Naive thymus-derived CD4-positive, alpha-beta T cell (primary cell): ENCODE measurements around the gene ADM2. TPM values are rescaled to one million over a fixed set of nuclear protein-coding genes. Genes with fewer than 3 reads are reported as not detected.

Source experiments
- ATAC-seq: fragments of 150-1000 bp; cut with Tn5 transposase; 2 replicates; pipeline ENCODE4 v1.10.0; 2021; ENCODE audit warnings: mild to moderate bottlenecking, moderate library complexity
- CTCF ChIA-PET: fragments of 350-600 bp; sonication (Branson Sonifier 250); formaldehyde crosslinking; loops from one replicate; lab custom pipeline; 2021; ENCODE audit warnings: antibody characterized with exemption; lab: Charles Lee
- POLR2A ChIA-PET: fragments of 350-600 bp; sonication (Branson Sonifier 250); formaldehyde crosslinking; loops from one replicate; lab custom pipeline; 2021; ENCODE audit warnings: antibody characterized with exemption, inconsistent platforms; lab: Charles Lee
- DNase-seq, 9 donors: peaks; one replicate each; pipeline versions ENCODE4 v3.0.0 to v3.0.0-alpha.2; 2020 to 2022; ENCODE audit warnings: mixed read lengths in 1 of 9
- H3K27ac ChIP-seq: one replicate; pipeline ENCODE4 v1.7.0; 2013; ENCODE audit warnings: mild to moderate bottlenecking, low read depth, low read length, moderate library complexity
- H3K27me3 ChIP-seq, 2 donors: one replicate each; pipeline ENCODE4 v1.7.0; 2013; ENCODE audit warnings: low read length in 2 of 2, mild to moderate bottlenecking in 2 of 2, moderate library complexity in 2 of 2; ENCODE audit not compliant: control insufficient read depth in 2 of 2, insufficient read depth in 2 of 2
- H3K36me3 ChIP-seq, 3 experiments: 1 replicate in 2 of 3; 2 replicates in 1 of 3; pipeline ENCODE4 v1.7.0; 2013; ENCODE audit warnings: low read length in 3 of 3, mild to moderate bottlenecking in 3 of 3, moderate library complexity in 1 of 3; ENCODE audit not compliant: insufficient read depth in 3 of 3, control insufficient read depth in 2 of 3
- H3K4me1 ChIP-seq, 2 donors: one replicate each; pipeline ENCODE4 v1.7.0; 2013; ENCODE audit warnings: low read length in 2 of 2, mild to moderate bottlenecking in 2 of 2, moderate library complexity in 1 of 2; ENCODE audit not compliant: control insufficient read depth in 2 of 2, insufficient read depth in 2 of 2
- H3K4me3 ChIP-seq: 2 replicates; pipeline ENCODE4 v1.7.0; 2013; ENCODE audit warnings: mild to moderate bottlenecking, low read length
- H3K9me3 ChIP-seq, 3 experiments: 1 replicate in 2 of 3; 2 replicates in 1 of 3; pipeline ENCODE4 v1.7.0; 2013; ENCODE audit warnings: low read length in 3 of 3; ENCODE audit not compliant: control insufficient read depth in 2 of 3
- H3K27ac Mint-ChIP-seq, 9 donors: one replicate each; pipeline ENCODE4 v1.8.0; 2020 to 2022; ENCODE audit warnings: mixed read lengths in 9 of 9, mild to moderate bottlenecking in 8 of 9, moderate library complexity in 5 of 9, inconsistent platforms in 2 of 9
- H3K27me3 Mint-ChIP-seq, 5 donors: one replicate each; pipeline ENCODE4 v1.8.0; 2021 to 2022; ENCODE audit warnings: mixed read lengths in 5 of 5, mild to moderate bottlenecking in 1 of 5
- H3K36me3 Mint-ChIP-seq, 5 donors: one replicate each; pipeline ENCODE4 v1.8.0; 2020 to 2022; ENCODE audit warnings: mixed read lengths in 5 of 5, mild to moderate bottlenecking in 3 of 5, inconsistent platforms in 1 of 5
- H3K4me1 Mint-ChIP-seq, 7 donors: one replicate each; pipeline ENCODE4 v1.8.0; 2020 to 2022; ENCODE audit warnings: mixed read lengths in 7 of 7, mild to moderate bottlenecking in 3 of 7, inconsistent platforms in 1 of 7
- H3K4me3 Mint-ChIP-seq, 10 donors: one replicate each; pipeline ENCODE4 v1.8.0; 2020 to 2022; ENCODE audit warnings: mild to moderate bottlenecking in 10 of 10, mixed read lengths in 10 of 10, moderate library complexity in 6 of 10, inconsistent platforms in 2 of 10
- H3K9me3 Mint-ChIP-seq, 11 donors: one replicate each; pipeline ENCODE4 v1.8.0; 2020 to 2022; ENCODE audit warnings: mixed read lengths in 11 of 11, mild to moderate bottlenecking in 4 of 11, inconsistent platforms in 1 of 11, moderate library complexity in 1 of 11
- intact Hi-C, 2 donors: fragments of 100-400 bp; cut with micrococcal nuclease; formaldehyde crosslinking; loops; one replicate each; pipeline ENCODE4 v1.15.1; 2023
- polyA plus RNA-seq, 2 donors: library from polyadenylated mRNA; unstranded; fragments of 300-500 nt; fragmentation: Illumina TruSeq; gene quantifications; one replicate each; pipeline ENCODE4 v1.2.3, GENCODE V29; 2021
- total RNA-seq, 6 experiments: library from RNA in 5 of 6; stranded (reverse) in 5 of 6; gene quantifications; 1 replicate in 5 of 6; 2 replicates in 1 of 6; pipeline ENCODE4 v1.2.3 and lab custom pipeline; 2021 to 2026

Gene ADM2
- total and polyA plus RNA-seq, 7 experiments from 2014 or later, result 0.24 to 4.5 (median 3.7) TPM

- peaks cover 0 to 37% (median 4%) of the 10 kb centered on the region in 3 experiments for H3K36me3 ChIP-seq
- H3K27ac Mint-ChIP-seq, result peak overlapping the region; percentile 88 to 99 (median 93)
- peak overlapping the region; percentile 65 for H3K4me3 ChIP-seq
- intact Hi-C loops, result loop anchor here (1.0 to 10.0 kb wide), 12 partner anchors 11 to 196 kb away; partner anchors contain the start of genes PPP6R2 (in 2 of the 2), SCO2 (in 2 of the 2), ADM2 (in 1 of the 2) and LMF2 (in 1 of the 2)
- CTCF ChIA-PET, result interaction anchor here (0.5 to 4.0 kb wide), 7 partner anchors 10 to 151 kb away, joined by 3 to 18 read pairs (median 6); partner anchors contain the start of genes LMF2, NCAPH2 and SCO2
- H3K27me3 ChIP-seq, result no peaks in the 10 kb centered on the region
- no peaks in the 10 kb centered on the region for H3K9me3 ChIP-seq
- peaks cover 0 to 15% (median 7%) of the 10 kb centered on the region in 5 donors for H3K36me3 Mint-ChIP-seq
- no peak for ATAC-seq
- DNase-seq, result no peak
- POLR2A ChIA-PET, result interaction anchor here (0.7 to 3.6 kb wide), 18 partner anchors 10 to 218 kb away, joined by 3 to 19 read pairs (median 5); partner anchors contain the start of genes ADM2, LMF2, NCAPH2 and SCO2
- peaks cover 53 to 60% of the 10 kb centered on the region in 2 donors for H3K4me1 ChIP-seq
- no peaks in the 10 kb centered on the region for H3K27me3 Mint-ChIP-seq
- H3K9me3 Mint-ChIP-seq, result no peaks in the 10 kb centered on the region
- peak overlapping the region; percentile 76 to 100 (median 90) for H3K4me3 Mint-ChIP-seq
- peaks cover 45 to 71% (median 65%) of the 10 kb centered on the region in 7 donors for H3K4me1 Mint-ChIP-seq
- peak overlapping the region; percentile 90 for H3K27ac ChIP-seq
These were observed 10.9 kb upstream of the ADM2 start for GRCh38 chr22:50470491-50470890.

GRCh38 chr22:50471197-50471847 is 10.0 kb upstream of the ADM2 start:
- ChIA-PET POLR2A (interaction anchor here (0.9 to 3.6 kb wide), 11 partner anchors 12 to 150 kb away, joined by 3 to 19 read pairs (median 9); partner anchors contain the start of genes LMF2, NCAPH2 and SCO2), CTCF (interaction anchor here (2.2 to 4.0 kb wide), 2 partner anchors 37 to 54 kb away, joined by 7 to 18 read pairs; partner anchors contain the start of genes LMF2, NCAPH2 and SCO2)
- Histone ChIP-seq H3K4me1 (peaks cover 53 to 60% of the 10 kb centered on the region in 2 donors), H3K9me3 (no peaks in the 10 kb centered on the region), H3K27ac (peak overlapping the region; percentile 90), H3K36me3 (peaks cover 0 to 29% (median 4%) of the 10 kb centered on the region in 3 experiments), H3K4me3 (peak overlapping the region; percentile 65), H3K27me3 (no peaks in the 10 kb centered on the region)
- Mint-ChIP-seq H3K36me3 (peaks cover 0 to 15% (median 7%) of the 10 kb centered on the region in 5 donors), H3K9me3 (no peaks in the 10 kb centered on the region), H3K4me1 (peaks cover 45 to 73% (median 66%) of the 10 kb centered on the region in 7 donors), H3K27ac (peak overlapping the region; percentile 88 to 99 (median 93)), H3K4me3 (peak overlapping the region; percentile 76 to 100 (median 94)), H3K27me3 (no peaks in the 10 kb centered on the region)
- intact Hi-C loops, result loop anchor here (2.0 to 10.0 kb wide), 6 partner anchors 15 to 197 kb away; partner anchors contain the start of genes MAPK11 (in 1 of the 2), PPP6R2 (in 1 of the 2), SCO2 (in 1 of the 2) and SYCE3 (in 1 of the 2)
- ATAC-seq (no peak), DNase-seq (no peak)

GRCh38 chr22:50471962-50472361 is 9.4 kb upstream of the ADM2 start:
- ATAC-seq (no peak), DNase-seq (no peak)
- peaks cover 0 to 22% (median 0%) of the 10 kb centered on the region in 3 experiments for H3K36me3 ChIP-seq
- H3K36me3 Mint-ChIP-seq, result peaks cover 0 to 11% (median 3%) of the 10 kb centered on the region in 5 donors
- H3K4me3 Mint-ChIP-seq, result peak overlapping the region; percentile 65 to 100 (median 94)
- peak overlapping the region; percentile 90 for H3K27ac ChIP-seq
- intact Hi-C loops, result loop anchor here (2.0 to 10.0 kb wide), 6 partner anchors 15 to 197 kb away; partner anchors contain the start of genes MAPK11 (in 1 of the 2), PPP6R2 (in 1 of the 2), SCO2 (in 1 of the 2) and SYCE3 (in 1 of the 2)
- H3K9me3 Mint-ChIP-seq, result no peaks in the 10 kb centered on the region
- H3K4me3 ChIP-seq, result peak overlapping the region; percentile 11
- no peaks in the 10 kb centered on the region for H3K27me3 ChIP-seq
- H3K27ac Mint-ChIP-seq, result peak overlapping the region; percentile 85 to 97 (median 93)
- H3K4me1 ChIP-seq, result peaks cover 53 to 60% of the 10 kb centered on the region in 2 donors
- CTCF ChIA-PET, result interaction anchor here (1.3 to 4.0 kb wide), 2 partner anchors 53 to 221 kb away, joined by 4 to 18 read pairs; partner anchors contain the start of genes HDAC10 and SCO2
- no peaks in the 10 kb centered on the region for H3K9me3 ChIP-seq
- POLR2A ChIA-PET, result interaction anchor here (1.0 to 3.0 kb wide), 5 partner anchors 26 to 150 kb away, joined by 4 to 15 read pairs (median 10); partner anchors contain the start of genes LMF2, NCAPH2 and SCO2
- peaks cover 40 to 72% (median 62%) of the 10 kb centered on the region in 7 donors for H3K4me1 Mint-ChIP-seq
- H3K27me3 Mint-ChIP-seq, result peaks cover 0 to under 1% (median 0%) of the 10 kb centered on the region in 5 donors

- Histone ChIP-seq H3K4me3 (peak overlapping the region; percentile 72), H3K27ac (peak overlapping the region; percentile 90), H3K9me3 (no peaks in the 10 kb centered on the region), H3K36me3 (peaks cover 0 to 12% (median 0%) of the 10 kb centered on the region in 3 experiments), H3K27me3 (no peaks in the 10 kb centered on the region), H3K4me1 (peaks cover 53 to 58% of the 10 kb centered on the region in 2 donors)
- intact Hi-C loops, result loop anchor here in 1 of 2 donors (1.0 to 10.0 kb wide), 4 partner anchors 54 to 198 kb away; partner anchors contain the start of genes MAPK11, PPP6R2 and SCO2
- POLR2A ChIA-PET, result interaction anchor here (0.8 to 3.0 kb wide), 11 partner anchors 10 to 148 kb away, joined by 3 to 15 read pairs (median 4); partner anchors contain the start of genes LMF2, NCAPH2, SCO2 and SYCE3
- peak in 6 of 9 donors; percentile 41 to 51 (median 45) for DNase-seq
- no peak for ATAC-seq
- Mint-ChIP-seq H3K36me3 (peaks cover 0 to 10% (median 3%) of the 10 kb centered on the region in 5 donors), H3K9me3 (no peaks in the 10 kb centered on the region), H3K27ac (peak overlapping the region; percentile 91 to 97 (median 93)), H3K27me3 (peaks cover 0 to 4% (median 0%) of the 10 kb centered on the region in 5 donors), H3K4me3 (peak overlapping the region; percentile 93 to 100 (median 96)), H3K4me1 (peaks cover 39 to 71% (median 62%) of the 10 kb centered on the region in 7 donors)
- CTCF ChIA-PET, result interaction anchor here (0.6 to 1.3 kb wide), 4 partner anchors 10 to 222 kb away, joined by 3 to 5 read pairs (median 4); partner anchors contain the start of genes HDAC10 and SCO2
These were observed 8.3 kb upstream of the ADM2 start for GRCh38 chr22:50473088-50473487.

GRCh38 chr22:50473855-50474671 is 7.3 kb upstream of the ADM2 start:
- no peak for ATAC-seq
- peak overlapping the region; percentile 91 to 97 (median 93) for H3K27ac Mint-ChIP-seq
- DNase-seq, result peak in 2 of 9 donors; percentile 21 to 53
- peak overlapping the region; percentile 72 for H3K4me3 ChIP-seq
- H3K4me3 Mint-ChIP-seq, result peak overlapping the region; percentile 93 to 100 (median 96)
- peaks cover 0 to 11% (median 0%) of the 10 kb centered on the region in 5 donors for H3K27me3 Mint-ChIP-seq
- H3K36me3 Mint-ChIP-seq, result peaks cover 0 to 10% (median 3%) of the 10 kb centered on the region in 5 donors
- intact Hi-C loops, result loop anchor here in 1 of 2 donors (1.0 to 10.0 kb wide), 4 partner anchors 53 to 199 kb away; partner anchors contain the start of genes MAPK11, PPP6R2 and SCO2
- peaks cover 33 to 62% (median 55%) of the 10 kb centered on the region in 7 donors for H3K4me1 Mint-ChIP-seq
- POLR2A ChIA-PET, result interaction anchor here (0.5 to 3.0 kb wide), 9 partner anchors 9 to 147 kb away, joined by 3 to 15 read pairs (median 4); partner anchors contain the start of genes LMF2, NCAPH2 and SCO2
- CTCF ChIA-PET, result interaction anchor here (0.6 to 1.3 kb wide), 2 partner anchors 9 to 145 kb away, joined by 3 read pairs; no protein-coding TSS in a partner anchor
- H3K9me3 ChIP-seq, result no peaks in the 10 kb centered on the region
- H3K4me1 ChIP-seq, result peaks cover 46 to 48% of the 10 kb centered on the region in 2 donors
- H3K27me3 ChIP-seq, result no peaks in the 10 kb centered on the region
- peak overlapping the region; percentile 90 for H3K27ac ChIP-seq
- H3K36me3 ChIP-seq, result peaks cover 0 to 3% (median 0%) of the 10 kb centered on the region in 3 experiments
- H3K9me3 Mint-ChIP-seq, result no peaks in the 10 kb centered on the region
